ENCODE measurements around the gene EPYC.

Gene EPYC, protein sequence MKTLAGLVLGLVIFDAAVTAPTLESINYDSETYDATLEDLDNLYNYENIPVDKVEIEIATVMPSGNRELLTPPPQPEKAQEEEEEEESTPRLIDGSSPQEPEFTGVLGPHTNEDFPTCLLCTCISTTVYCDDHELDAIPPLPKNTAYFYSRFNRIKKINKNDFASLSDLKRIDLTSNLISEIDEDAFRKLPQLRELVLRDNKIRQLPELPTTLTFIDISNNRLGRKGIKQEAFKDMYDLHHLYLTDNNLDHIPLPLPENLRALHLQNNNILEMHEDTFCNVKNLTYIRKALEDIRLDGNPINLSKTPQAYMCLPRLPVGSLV
- total RNA-seq: 0 reads per million in 3 experiments

DNA sequence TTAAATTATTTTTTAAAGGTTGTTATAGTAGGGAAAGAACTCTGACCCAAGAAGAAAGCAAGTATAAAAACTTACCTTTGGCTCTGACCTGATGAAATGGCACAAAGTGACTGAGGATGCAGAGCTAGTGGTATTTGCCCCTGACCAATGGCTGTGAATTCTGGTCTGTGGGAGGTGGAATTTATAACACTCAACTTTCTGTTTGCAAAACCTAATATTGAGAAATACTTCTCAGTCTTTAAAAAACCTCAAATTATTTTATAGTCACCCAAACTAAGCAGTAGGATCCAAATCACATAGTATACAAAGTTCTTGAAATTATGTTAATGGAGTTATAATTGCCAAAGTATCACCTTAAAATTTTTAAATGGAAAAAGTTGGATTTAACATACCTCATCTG, at the start of gene EPYC:
Gene EPYC, minus strand, starts transcription at position 101 of the 400 bp plus-strand sequence. CDS start 2,407 bp downstream, outside the sequence.
- DNase-seq: no peak

DNA sequence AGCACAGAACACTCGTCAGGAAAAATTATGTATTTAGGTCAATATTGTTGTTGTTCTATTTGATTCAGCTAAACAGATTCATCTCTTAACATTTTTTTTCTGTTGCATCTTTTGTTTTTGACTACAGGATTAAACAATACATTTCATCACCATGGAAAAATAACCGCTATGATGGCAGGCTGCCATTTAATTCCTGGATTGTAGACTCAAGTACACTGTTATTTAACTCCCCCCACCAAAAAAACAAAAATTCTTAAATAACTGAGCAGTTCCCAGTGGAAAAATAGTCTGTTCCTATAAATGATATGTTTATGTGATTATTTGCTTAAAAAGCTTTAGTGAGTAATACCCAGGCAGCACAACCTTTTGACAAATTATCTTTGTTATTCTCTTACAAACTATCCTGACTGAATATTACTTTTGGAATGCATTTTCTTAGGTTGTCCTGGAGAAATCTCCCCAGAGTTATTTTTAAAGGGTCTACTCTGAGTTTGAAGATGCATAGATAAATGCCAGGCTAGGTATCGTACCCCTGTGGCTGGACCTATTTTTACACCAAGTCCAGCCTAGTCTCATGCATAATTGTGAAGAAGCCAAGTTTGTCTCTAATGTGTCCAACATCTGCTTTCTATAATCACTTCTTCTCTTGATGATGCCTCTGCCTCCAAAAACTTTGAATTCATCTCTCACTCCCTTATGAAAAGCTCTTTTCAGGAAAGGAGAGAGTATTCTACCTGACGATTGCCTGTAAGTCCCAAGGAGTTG, 49.4 kb upstream of the EPYC start:
- DNase-seq: no peak

DNA sequence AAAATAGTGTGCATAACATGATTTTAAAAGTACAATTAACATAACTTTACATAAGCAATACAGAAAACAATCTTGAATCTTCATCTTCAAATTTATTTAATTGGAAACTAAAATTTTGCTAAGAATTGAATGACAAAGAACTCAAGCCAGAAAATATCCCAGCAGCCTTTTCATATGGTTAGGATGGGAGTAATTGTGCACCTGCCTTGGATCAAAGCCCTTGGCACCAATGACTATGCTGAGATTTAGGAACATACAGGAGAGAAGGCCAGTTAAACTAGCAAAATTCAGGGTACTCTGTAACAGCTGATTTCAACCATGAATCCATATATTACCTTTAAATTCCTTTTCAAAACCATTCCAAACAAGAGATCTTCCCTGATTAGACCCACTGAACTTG, 47.3 kb upstream of the EPYC start:
- no peak for DNase-seq

GRCh38 chr12:91044586-91044985, 39.8 kb upstream of the EPYC start:
- no peak for DNase-seq

- no peak for DNase-seq
Measured at GRCh38 chr12:91043408-91043807, 38.6 kb upstream of the EPYC start.

DNA sequence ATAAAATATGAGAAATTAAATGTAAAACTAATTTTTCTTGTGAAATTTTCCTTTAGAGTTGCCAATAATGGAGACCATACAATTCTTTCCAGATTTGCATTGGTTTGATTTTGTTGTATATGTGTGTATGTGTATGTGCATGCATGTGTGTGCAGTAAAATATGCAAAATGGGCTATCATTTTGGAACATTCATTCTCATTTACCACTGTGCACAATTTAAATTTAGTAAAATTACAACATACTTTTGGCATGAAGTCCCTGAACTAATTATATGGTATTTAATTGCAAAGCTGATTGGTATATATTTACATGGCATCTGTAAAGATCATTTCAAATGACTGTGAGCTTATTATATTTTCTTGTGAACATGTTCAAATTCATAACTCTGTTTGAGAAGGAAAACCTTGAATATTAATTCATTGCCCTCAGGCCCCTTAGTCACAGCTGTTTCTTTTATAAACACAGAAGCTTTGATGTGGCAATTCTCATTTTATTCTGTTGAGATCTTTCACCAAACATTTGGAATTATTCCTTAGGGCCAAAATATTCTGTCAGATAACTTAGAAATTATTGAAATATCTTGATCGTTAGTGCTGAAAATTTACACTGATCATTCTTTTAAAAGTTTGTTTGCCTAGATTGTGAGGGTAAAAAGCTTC, 35.5 kb upstream of the EPYC start:
- DNase-seq: no peak

DNA sequence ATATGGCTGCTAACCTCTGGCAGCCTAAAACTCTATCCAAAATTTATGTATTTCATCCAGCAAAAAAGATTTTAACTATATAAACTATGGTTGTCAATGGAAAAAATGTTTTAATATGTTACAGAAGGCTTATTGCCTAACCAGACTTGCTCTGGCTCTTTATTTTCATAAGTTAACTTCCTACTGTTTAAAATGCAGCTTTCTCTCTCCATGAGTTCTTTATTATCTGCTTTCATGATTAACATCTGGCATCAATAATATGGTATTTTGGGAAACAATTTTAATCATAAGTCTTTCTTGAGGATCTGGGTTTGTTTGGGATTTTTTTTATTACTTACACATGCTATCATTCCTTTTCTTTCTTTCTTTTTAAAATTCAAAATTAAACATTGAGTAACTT, 32.5 kb upstream of the EPYC start:
- DNase-seq: no peak

- no peak for DNase-seq
Measured at GRCh38 chr12:91033251-91033650, 28.5 kb upstream of the EPYC start.

DNA sequence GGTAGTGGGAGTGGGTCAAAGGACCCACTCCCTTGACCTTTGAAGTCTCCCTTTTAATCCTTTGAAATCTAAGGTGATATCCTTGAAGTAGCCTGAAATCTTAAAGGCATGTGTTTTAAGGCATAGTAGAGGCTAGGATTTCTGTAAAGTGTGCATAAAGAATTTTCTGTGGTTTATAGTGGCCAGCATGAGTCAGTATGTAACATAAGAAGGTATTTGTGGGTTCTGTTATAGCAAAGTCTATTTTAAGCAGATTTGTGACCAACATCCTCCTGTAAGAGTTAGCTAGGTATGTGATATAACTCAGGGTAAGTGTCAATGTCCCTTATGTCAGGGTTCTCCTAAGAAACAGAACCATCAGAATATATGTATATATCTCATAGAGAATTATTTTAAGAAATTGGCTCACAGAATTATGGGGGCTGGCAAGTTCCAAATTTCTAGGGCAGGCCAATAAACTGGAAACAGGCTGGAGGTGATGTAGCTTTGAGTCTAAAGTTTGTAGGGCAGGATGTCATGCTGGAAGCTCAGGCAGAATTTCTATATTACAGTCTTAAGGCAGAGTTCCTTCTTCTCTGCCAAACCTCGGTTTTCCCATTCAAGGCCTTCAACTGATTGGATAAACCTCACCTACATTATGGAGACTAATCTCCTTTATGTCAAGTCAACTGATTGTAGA, 18.7 kb upstream of the EPYC start:
- no peak for DNase-seq

DNA sequence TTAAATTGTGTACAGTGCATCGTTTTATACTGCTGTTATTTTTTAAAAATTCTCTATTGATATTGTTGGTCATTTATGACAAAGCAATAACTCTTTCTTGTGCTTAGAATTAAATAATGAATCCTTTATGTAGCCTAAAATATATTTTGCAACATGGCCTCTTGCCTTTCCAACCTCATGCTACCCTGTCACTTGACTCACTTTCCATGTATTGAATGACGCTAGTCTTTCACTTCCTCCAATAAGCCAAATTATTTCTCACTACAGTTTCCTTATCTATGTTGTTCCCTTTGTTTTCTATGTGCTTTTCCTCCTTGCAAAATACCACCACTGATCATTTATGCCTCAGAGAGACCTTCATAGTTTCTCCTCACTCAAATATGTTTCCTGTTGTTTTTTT, 16.3 kb upstream of the EPYC start:
- DNase-seq: no peak

DNA sequence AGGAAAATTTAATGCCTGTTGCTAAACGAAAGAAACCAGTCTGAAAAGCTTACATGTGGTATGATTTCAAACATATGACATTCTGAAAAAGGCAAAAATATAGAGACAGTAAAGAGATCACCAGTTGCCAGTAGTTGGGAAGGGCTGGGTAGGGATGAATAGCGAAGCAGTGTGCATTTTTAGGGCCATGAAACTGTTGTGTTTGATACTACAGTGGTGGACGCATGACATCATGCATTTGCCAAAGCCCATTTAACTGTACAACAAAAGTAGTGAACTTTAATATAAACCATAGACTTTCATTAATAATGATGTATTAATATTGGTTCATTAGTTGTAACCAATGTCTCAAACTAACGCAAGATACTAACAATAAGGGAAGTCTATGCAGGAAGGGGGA, 14.7 kb upstream of the EPYC start:
- no peak for DNase-seq

DNA sequence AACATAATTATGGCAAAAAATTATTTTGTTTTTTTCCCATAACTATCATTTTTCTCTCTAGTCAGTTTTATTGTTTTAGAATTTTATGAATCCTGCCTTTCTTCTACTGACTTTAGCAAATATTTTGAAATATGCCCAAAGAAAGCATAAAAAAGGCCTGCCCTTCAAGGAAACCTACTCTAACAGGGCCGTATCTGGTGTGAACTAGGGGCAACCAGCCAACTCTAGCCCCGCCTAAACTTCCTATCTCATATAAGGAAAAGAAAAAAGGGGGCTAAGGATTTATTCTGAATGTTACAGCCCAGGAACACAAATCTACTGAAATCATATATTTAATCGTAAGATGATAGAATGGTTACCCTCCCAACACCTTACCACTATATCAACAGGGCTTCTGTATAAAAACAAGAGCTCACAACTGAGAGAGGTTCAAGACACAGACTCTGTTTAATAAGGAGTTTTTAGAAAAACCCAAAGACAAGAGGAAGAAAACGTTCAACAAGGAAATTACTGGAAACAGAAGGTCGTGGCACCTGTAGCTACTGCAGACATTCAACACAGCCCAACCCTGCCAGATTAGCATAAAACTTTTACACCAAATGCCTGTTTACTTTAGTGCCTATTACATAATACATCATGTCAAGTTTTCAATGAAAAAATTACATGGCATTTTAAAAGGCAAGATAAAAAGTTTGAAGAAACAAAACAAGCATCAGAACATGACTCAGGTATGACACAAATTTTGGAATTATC, 12.9 kb upstream of the EPYC start:
- no peak for DNase-seq

DNA sequence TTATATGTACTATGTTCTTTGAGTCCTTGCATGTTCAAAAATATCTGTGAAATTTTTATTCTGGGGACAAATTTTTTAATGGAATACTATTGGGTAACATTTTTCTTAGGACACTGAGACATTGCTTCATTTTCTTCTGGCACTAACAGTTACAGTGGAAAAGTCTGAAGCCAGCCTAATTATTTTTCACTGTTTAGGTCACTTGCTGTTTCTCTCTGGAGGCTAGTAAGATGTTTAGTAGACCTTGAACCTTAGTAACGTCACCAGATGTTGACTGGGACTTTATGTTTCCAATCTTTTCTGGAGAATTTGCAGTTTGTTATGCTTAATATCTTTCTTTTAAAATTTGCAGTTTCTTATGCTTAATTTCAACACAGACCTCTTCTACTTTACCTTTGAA, 12.3 kb upstream of the EPYC start:
- no peak for DNase-seq

DNA sequence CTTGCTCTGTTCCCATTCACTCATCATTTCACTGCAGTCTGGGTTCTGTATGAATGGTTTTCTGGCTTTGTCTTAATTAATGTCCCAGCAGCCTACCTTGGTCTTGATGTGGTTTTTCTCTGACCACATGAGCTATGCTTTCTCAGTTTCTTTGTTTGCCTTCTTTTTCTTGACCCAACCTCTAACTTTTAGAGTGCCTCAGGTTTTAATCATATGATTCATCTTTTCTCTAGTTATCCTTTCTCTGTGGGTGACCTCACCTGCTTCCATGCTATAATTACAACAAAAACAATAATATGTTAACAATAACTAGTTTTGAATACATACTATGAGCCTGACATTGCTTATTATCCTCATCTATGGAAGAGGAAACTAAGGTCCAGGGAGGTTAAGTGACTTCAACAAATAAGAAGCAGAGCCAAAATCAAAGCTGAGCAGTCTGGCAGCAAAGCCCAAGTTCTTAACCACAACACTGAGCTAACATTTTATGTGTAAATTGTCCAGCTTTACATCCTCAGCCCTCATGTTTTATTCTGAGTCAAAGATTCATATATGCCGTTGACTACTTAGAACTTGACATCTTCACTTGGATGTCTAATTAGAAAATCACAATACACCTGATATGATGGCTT, 4.7 kb upstream of the EPYC start:
- no peak for DNase-seq

- no peak for DNase-seq
Measured at GRCh38 chr12:91007531-91008290, 2.9 kb upstream of the EPYC start.

DNA sequence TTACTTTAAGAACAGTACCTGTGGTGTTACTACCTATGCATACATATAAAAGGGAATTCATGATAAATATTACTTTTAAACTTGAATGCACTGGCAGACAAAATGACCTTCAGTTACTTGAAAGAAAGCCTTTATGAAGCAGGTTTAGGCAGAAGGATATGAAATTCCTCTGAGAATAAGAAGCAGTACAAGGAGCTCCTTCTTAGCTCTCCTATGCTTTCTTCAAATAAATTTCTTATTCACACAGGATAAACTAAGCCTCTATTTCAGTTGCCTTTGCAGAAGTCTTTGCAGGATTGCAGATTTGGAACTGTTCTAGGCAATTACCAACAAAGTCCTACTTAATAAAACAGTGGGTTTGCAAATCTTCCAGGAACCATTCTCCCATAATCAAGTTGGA, 1.0 kb downstream of the EPYC start:
- no peak for DNase-seq

DNA sequence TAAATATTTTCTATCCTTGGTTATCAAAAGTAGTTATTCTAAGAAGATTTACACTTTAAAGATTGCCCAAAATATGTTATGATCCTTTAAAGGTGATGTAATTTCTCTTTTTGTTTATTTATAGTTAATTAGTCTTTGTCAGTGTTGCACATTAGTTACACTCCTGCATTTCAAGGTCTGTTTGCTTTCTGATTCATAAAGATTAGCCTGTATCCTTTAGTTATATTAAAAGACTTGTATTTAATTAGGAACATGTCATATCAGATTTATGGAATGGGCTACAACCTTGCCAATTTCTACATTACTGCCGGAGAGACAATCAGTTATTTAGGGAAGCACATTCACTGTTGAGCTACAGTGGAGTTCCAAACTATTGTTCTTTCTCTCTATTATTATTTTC, 3.5 kb downstream of the EPYC start:
- DNase-seq: no peak

GRCh38 chr12:90999966-91000365, 4.8 kb downstream of the EPYC start:
- no peak for DNase-seq

- DNase-seq: no peak
Measured at GRCh38 chr12:90999527-90999926, 5.2 kb downstream of the EPYC start.

GRCh38 chr12:90995010-90995409, 9.8 kb downstream of the EPYC start:
- DNase-seq: no peak

GRCh38 chr12:90991952-90992465, 12.8 kb downstream of the EPYC start:
- DNase-seq: no peak
